Fibroblast of the aortic adventitia (primary cell): ENCODE data around the gene CARD9. TPM values are rescaled to one million over a fixed set of nuclear protein-coding genes. Genes with fewer than 3 reads are reported as not detected.
"Not testable (repeated sequence)": the region's sequence is repeated elsewhere in the genome, so short reads cannot be mapped to it uniquely, and the experiment has no call there.

Experiments used
- DNase-seq: peaks from one replicate; pipeline ENCODE4 v3.0.0-alpha.2; 2010; ENCODE audit warnings: low read depth
- H3K4me3 ChIP-seq: 2 replicates; pipeline ENCODE4 v1.5.1; 2011; ENCODE audit warnings: low read depth, mild to moderate bottlenecking, control low read depth, low read length, moderate library complexity
- total RNA-seq: library from RNA; depleted of rRNA; stranded (reverse); fragments of >200 nt; gene quantifications from 2 replicates; pipeline ENCODE4 v1.2.3, GENCODE V29; 2012; ENCODE audit warnings: low replicate concordance
- TF ChIP-seq, protein P1 (sequence below): IDR thresholded peaks from 2 replicates; pipeline ENCODE4 v1.5.1; 2011; ENCODE audit warnings: mild to moderate bottlenecking, low read length, control low read depth, inconsistent platforms; ENCODE audit not compliant: insufficient read depth

The CARD9 gene
- total RNA-seq, 1 donor, result 1.4 TPM

- no peak overlapping the region for H3K4me3 ChIP-seq
- TF ChIP-seq, protein P1, sequence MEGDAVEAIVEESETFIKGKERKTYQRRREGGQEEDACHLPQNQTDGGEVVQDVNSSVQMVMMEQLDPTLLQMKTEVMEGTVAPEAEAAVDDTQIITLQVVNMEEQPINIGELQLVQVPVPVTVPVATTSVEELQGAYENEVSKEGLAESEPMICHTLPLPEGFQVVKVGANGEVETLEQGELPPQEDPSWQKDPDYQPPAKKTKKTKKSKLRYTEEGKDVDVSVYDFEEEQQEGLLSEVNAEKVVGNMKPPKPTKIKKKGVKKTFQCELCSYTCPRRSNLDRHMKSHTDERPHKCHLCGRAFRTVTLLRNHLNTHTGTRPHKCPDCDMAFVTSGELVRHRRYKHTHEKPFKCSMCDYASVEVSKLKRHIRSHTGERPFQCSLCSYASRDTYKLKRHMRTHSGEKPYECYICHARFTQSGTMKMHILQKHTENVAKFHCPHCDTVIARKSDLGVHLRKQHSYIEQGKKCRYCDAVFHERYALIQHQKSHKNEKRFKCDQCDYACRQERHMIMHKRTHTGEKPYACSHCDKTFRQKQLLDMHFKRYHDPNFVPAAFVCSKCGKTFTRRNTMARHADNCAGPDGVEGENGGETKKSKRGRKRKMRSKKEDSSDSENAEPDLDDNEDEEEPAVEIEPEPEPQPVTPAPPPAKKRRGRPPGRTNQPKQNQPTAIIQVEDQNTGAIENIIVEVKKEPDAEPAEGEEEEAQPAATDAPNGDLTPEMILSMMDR, result no peak
- DNase-seq, result no peak
These were observed 50.6 kb downstream of the CARD9 start for GRCh38 chr9:136322756-136323330.

DNA sequence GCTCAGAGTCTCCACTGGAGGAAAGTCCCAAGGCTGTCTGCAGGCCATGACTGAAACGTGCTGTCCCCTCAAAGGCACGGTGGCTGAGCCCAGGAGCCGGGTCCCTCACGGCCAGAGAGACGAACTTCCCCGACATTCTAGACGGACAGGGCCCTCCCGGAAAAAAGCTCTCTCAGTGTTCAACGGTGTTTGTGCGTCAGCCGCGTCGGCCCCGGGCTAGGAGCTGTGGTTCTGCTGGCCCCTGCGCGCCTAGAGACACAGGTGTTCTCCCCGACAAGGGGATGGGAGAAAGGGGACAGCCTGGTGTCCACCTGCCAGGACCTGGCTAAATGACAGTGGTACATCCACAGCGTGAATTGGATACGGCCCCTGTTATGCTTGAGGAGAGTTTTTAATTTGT, 51.9 kb downstream of the CARD9 start:
- TF ChIP-seq, protein P1, result no peak

DNA sequence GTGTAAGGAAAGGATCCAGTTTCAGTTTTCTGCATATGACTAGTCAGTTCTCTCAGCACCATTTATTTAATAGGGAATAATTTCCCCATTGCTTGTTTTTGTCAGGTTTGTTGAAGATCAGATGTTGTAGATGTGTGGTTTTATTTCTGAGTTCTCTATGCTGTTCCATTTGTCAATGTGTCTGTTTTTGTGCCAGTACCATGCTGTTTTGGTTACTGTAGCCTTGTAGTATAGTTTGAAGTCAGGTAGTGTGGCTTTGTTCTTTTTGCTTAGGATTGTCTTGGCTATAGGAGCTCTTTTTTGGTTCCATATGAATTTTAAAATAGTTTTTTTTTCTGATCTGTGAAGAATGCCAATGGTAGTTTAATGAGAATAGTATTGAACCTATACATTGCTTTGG, 52.5 kb downstream of the CARD9 start:
- H3K4me3 ChIP-seq, DNase-seq: not testable (repeated sequence)

More for the DNA sequence above, 51.9 kb downstream of the CARD9 start:
- no peak for DNase-seq
- no peak overlapping the region for H3K4me3 ChIP-seq

GRCh38 chr9:136319955-136320354, 53.5 kb downstream of the CARD9 start:
- DNase-seq, H3K4me3 ChIP-seq: not testable (repeated sequence)

- not testable (repeated sequence) for H3K4me3 ChIP-seq, DNase-seq
These were observed 54.2 kb downstream of the CARD9 start for GRCh38 chr9:136319244-136319643.

- TF ChIP-seq, protein P1, result no peak
- no peak overlapping the region for H3K4me3 ChIP-seq
- no peak for DNase-seq
These were observed 54.7 kb downstream of the CARD9 start for GRCh38 chr9:136318776-136319241.

- TF ChIP-seq, protein P1, result no peak
- no peak for DNase-seq
- no peak overlapping the region for H3K4me3 ChIP-seq
These were observed 55.2 kb downstream of the CARD9 start for GRCh38 chr9:136318111-136318775.

DNA sequence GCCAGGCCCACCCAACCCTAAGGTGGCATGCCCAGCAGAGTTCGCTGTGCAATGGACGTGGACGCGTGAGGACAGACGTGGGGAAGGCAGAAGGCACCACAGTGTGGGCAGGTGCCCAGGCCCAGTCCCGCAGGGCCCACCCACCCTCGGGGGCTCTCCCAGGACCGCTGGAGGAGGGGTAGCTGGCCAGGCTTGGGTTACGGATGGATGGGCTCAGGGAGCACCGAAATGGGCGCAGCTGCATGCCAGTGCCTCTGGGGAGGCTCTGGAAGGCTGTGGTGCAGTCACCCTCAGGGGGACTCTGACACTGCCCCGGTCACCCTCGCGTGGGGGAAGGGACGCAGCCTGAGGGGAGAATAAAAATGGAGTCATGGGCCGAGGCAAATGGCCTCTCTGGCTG, 55.8 kb downstream of the CARD9 start:
- DNase-seq, result no peak
- no peak overlapping the region for H3K4me3 ChIP-seq
- TF ChIP-seq, protein P1, result no peak
